HPDE6-E6E7 (cell line): ENCODE results near the gene LRP1.

Experiments
- DNase-seq: peaks from one replicate; pipeline ENCODE4 v3.0.0; 2011; ENCODE audit warnings: missing footprints; ENCODE audit errors: extremely low spot score

LRP1 gene

DNA sequence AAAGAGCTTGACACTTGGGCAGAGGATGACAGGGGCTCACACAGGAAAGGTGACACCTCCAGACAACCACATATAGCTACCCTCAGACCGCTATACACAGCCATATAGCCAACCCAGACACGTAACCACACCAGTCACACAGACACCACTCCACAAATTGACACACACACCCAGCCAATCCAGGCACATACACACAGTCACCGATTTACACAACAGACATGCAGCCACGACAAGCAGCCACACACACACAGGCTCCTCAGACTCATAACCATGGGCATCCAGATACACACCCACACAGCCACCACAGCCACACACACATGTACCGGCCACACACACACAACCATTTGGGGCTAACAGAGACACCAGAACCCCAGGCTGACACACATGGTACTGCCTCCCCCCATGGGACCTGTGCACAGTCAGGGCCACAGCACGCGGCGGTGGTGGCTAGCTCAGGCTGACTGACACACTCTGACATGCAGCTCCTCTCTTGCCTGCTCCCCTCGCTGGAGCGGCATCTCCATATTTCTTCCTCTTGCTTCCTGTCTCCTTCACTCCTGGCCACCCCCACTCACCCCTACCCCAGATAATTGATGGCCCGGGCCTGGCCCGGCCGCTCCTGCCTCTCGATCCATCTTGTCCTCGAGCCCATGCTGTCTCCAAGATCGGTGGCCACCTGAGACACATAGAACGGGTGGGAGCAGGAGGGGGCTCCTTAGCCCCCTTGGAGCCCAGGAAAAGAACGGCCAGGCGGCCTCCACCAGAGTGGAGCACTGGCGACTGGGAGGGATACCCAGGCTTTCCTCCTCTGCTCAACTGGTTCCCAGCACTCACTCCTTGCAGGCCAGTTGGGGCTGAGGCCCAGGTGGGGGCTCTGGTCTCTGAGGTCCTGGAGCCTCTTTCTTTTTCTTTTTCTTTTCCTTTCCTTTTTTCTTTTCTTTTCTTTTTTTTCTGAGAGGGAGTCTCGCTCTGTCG is 95.2 kb downstream of the LRP1 start:
- DNase-seq, result no peak

DNA sequence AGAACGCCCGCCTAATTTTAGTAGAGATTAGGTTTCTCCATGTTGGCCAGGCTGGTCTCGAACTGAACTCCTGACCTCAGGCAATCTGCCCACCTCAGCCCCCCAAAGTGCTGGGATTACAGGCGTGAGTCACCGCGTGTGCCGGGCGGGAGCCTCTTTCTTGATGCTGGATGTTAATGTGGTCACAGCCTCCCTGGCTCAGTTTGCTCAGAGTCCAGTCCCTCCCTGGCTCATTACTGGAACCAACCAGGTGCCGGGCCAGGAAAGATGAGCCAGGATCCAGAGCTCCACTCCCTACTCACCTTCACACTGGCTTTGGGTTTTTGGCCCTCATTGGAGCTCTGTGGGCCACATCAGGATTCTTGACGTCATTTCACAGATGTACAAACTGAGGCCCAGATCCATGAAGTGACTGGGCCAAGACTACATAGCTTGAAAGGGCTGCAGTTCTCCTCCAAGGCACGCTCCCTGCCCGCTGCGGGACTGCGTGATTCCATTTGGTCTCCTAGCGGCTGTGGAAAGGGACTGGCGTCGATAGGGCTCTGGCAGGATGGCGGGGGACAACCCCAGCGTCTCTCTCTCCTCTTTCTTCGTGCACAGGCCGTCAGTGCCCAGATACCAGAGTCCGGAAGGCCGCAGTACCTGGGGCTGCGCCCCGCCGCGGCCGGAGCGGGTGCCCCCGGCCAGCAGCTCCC is 96.1 kb downstream of the LRP1 start:
- no peak for DNase-seq

DNA sequence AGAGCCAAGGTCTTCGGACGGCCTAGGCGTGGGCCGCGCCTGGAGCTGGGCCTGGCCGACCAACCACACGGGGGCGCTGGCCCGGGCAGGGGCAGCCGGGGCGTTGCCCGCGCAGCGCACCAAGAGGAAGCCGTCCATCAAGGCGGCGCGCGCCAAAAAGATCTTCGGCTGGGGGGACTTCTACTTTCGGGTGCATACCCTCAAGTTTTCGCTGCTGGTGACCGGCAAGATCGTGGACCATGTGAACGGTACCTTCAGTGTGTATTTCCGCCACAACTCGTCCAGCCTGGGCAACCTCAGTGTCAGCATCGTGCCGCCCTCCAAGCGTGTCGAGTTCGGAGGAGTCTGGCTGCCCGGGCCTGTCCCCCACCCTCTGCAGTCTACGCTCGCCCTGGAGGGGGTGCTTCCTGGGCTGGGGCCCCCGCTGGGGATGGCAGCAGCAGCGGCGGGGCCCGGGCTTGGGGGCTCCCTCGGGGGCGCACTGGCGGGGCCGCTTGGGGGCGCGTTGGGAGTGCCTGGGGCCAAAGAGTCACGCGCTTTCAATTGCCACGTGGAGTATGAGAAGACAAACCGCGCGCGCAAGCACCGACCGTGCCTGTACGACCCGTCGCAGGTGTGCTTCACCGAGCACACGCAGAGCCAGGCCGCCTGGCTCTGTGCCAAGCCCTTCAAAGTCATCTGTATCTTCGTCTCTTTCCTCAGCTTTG is 96.8 kb downstream of the LRP1 start:
- no peak for DNase-seq

GRCh38 chr12:57225680-57226210 is 97.5 kb downstream of the LRP1 start:
- DNase-seq, result no peak

- no peak for DNase-seq
Measured at GRCh38 chr12:57226588-57227314, 98.5 kb downstream of the LRP1 start.

GRCh38 chr12:57227315-57228115 is 99.2 kb downstream of the LRP1 start:
- no peak for DNase-seq

DNA sequence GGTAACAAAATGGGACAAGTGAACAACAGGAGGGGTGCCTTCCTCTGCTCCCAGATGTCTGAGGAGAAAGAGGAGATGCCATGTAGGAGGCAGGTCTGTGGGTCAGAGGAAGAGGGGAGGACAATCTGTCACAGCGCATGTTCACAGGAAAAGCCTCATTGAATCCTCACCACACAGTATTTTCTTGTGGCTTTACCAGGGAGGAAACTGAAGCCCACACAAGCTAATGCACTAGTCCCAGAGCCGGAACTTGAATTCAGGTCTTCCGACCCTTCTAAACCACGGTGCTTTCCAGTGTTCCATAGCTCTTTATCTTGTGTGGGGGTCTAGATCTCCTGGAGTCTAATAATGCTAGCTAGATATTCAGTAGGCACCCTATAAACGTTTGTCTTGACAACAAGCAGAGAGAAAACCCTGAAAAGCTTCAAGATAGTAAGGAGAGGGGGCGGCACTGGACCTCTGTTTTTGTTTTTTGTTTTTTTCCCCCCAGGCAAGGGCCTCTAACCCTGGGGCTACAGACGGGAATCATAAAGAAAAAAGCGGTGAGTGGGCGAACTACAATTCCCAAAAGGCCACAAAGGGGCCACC is 100.9 kb downstream of the LRP1 start:
- no peak for DNase-seq

- peak; percentile 99 for DNase-seq
Measured at GRCh38 chr12:57229634-57230380, 101.5 kb downstream of the LRP1 start, which contains the start of gene SHMT2. Gene SHMT2, plus strand, starts transcription at chr12:57229711. Its CDS starts 68 bp downstream, at chr12:57229779.

DNA sequence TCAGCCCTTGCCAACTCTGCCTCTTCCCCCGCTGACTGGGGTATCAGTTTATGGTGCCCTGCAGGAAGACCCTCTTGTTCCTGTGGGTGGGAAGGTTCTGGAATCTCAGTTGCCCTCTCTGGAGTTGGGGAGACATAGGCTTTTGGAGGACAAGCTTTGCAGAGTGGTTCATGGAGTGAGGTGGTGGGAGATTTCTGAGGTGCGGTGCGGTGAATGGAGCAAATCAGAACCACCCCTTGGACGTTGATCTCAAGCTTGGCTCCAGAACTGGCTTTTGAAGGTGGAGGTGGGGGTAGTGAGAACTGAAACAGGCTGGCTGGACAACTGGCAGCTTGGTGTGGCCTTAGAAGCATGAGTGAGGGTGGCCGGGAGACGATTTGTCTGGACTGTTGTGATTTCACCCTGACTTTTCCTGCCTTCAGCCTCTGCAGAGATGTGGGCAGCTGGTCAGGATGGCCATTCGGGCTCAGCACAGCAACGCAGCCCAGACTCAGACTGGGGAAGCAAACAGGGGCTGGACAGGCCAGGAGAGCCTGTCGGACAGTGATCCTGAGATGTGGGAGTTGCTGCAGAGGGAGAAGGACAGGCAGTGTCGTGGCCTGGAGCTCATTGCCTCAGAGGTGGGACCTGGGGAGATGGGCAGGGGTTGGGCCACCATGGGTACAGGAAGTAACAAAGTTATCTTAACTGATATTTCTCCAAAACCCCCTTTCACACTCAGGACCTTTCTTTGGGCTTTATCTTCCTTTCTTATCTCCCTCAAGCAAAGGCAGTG is 102.3 kb downstream of the LRP1 start:
- DNase-seq, result no peak

- no peak for DNase-seq
Measured at GRCh38 chr12:57231276-57232021, 103.2 kb downstream of the LRP1 start.

GRCh38 chr12:57232156-57232756 is 104.0 kb downstream of the LRP1 start:
- DNase-seq, result no peak

DNA sequence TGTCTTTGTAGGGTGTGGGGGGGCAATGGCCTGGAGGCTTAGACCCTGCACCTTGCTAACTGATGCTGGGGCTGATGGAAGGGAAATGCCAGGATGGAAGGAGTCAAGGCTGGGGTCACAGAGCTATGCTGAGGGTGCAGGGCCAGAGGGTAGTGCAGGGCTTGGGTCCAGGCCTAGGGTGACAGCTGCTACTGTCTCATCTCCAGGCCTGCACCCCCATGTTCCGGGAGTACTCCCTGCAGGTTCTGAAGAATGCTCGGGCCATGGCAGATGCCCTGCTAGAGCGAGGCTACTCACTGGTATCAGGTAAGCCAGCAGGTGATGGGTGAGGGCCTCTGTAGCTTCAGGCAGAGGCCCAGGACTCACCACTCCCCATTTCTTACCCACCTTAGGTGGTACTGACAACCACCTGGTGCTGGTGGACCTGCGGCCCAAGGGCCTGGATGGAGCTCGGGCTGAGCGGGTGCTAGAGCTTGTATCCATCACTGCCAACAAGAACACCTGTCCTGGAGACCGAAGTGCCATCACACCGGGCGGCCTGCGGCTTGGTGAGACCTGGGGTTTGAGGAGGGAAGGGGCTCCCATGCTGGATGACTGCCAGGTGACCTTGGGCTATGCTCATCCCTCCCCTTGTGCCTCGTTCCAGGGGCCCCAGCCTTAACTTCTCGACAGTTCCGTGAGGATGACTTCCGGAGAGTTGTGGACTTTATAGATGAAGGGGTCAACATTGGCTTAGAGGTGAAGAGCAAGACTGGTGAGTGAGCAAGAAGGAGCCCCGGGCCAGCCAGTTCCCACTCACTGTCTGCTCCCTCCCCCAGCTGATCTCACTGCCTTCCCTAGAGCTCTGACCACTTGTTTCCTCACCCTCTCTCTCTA is 105.3 kb downstream of the LRP1 start:
- no peak for DNase-seq

DNA sequence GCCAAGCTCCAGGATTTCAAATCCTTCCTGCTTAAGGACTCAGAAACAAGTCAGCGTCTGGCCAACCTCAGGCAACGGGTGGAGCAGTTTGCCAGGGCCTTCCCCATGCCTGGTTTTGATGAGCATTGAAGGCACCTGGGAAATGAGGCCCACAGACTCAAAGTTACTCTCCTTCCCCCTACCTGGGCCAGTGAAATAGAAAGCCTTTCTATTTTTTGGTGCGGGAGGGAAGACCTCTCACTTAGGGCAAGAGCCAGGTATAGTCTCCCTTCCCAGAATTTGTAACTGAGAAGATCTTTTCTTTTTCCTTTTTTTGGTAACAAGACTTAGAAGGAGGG is 105.9 kb downstream of the LRP1 start:
- no peak for DNase-seq

- DNase-seq, result no peak
Measured at GRCh38 chr12:57234571-57235016, 106.3 kb downstream of the LRP1 start.

DNA sequence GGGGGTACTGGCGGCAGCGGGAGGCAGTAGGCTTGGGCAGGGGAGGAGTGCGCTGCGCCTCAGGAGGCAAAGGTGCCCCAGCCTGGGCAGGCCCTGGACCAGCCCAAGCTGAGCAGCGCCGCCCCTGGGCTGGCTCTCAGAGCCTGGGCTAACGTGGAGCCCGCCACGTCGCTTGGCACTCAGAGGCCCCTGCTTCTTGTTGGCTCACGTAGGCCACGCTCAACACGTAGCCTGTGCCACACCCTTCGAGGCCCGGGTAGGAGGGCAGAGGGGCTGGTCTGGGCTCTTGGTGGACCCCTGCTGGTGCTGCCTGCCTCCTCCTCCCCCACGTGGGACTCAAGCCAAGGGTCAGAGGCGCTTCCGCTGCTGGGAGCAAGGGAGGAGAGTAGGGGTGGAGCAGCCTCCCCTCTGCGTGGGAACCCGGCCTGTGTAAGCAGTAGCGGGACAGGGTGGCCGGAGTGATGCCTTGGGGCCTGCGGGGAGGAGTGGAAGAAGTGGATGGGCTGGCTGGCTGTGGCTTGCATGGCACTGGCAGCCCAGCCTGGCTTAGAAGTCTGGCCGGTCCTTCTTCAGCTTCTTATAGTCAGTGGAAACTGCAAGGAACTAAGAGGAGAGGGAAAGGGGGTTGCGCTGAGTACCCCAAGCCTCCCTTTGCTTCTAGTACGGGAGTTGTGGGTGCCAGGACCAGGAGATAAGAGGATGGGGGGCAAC is 106.9 kb downstream of the LRP1 start:
- no peak for DNase-seq

DNA sequence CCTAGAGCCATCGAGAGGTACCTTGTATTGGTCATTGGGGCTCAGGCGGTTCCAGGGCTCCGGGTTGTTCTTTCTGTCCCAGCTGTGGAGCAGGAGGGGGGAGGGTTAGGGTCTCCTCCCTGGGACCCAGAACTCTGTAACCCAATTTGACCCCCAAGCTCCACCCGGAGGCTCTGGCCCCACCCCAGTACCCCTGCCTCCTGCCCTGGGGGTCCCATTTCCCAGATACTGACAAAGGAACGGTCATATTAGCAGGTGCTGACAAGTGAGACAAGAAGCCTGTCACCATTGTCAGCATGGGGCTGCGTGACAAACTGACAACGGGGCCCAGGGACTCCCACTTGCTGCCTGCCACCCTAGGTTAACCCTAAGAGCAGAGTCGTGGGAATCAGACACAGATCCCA is 107.4 kb downstream of the LRP1 start:
- no peak for DNase-seq
